ENCODE data around the gene ZNF443.

The ZNF443 gene

DNA sequence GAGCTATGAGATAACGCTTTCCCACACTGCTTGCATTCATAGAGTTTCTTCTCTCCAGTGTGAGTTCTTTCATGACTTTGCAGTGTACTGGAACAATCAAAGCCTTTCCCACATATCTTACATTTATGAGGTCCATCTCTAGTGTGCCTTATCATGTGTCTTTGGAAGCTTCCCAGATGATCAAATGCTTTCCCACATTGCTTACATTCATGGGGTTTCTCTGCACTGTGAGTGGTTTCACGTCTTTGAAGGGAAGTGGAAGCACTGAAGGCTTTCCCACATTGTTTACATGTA lies 60.4 kb downstream of the ZNF443 start:
- H3K4me3 ChIP-seq (replicated peaks; ENCODE audit: low read depth, low read length), result no peak overlapping the region
- TF ChIP-seq, protein P1, sequence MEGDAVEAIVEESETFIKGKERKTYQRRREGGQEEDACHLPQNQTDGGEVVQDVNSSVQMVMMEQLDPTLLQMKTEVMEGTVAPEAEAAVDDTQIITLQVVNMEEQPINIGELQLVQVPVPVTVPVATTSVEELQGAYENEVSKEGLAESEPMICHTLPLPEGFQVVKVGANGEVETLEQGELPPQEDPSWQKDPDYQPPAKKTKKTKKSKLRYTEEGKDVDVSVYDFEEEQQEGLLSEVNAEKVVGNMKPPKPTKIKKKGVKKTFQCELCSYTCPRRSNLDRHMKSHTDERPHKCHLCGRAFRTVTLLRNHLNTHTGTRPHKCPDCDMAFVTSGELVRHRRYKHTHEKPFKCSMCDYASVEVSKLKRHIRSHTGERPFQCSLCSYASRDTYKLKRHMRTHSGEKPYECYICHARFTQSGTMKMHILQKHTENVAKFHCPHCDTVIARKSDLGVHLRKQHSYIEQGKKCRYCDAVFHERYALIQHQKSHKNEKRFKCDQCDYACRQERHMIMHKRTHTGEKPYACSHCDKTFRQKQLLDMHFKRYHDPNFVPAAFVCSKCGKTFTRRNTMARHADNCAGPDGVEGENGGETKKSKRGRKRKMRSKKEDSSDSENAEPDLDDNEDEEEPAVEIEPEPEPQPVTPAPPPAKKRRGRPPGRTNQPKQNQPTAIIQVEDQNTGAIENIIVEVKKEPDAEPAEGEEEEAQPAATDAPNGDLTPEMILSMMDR (IDR thresholded peaks at IDR 0.05; ENCODE audit: low read length, missing control alignments), result no peak
- DNase-seq (ENCODE audit: low read depth), result no peak

DNA sequence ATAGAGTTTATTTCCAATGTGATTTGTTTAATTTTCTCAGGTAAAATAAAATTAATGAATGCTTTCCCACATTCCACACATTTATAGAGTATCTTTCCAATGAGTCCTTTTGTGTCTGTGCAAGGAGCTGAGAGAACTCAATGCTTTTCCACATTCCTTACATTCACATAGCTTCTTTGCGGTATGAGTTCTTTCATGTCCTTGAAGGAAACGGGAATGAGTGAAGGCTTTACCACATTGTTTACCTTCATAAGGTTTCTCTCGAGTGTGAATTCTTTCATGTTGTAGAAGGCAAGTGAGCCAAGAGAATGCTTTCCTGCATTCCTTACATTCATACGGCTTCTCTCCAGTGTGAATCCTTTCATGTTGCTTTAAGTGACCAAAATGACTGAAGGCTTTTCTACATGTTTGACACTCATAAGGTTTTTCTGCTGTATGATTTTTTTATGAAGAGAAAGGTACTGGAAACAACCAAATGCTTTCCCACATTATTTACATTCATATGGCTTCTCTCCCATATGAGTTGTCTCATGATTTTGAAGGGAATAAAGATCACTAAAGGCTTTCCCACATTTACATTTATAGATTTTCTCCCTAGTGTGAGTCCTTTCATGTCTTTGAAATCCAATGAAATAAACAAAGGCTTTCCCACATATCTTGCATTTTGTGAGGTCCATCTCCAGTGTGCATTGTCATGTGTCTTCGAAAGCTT lies 60.9 kb downstream of the ZNF443 start:
- no peak overlapping the region for H3K4me3 ChIP-seq (replicated peaks; ENCODE audit: low read depth, low read length)
- DNase-seq (ENCODE audit: low read depth), result no peak
- TF ChIP-seq, protein P1 (IDR thresholded peaks at IDR 0.05; ENCODE audit: low read length, missing control alignments), result no peak

Data from fibroblast of pulmonary artery (primary cell).